ENCODE results near the gene DOK7.
"Not testable (repeated sequence)": the region's sequence is repeated elsewhere in the genome, so short reads cannot be mapped to it uniquely, and the experiment has no call there.

Gene DOK7

GRCh38 chr4:3524349-3524748, 61.2 kb downstream of the DOK7 start:
- DNase-seq, result no peak

- DNase-seq, result no peak
These were observed 61.8 kb downstream of the DOK7 start for GRCh38 chr4:3524920-3525319.

- DNase-seq, result no peak
These were observed 62.7 kb downstream of the DOK7 start for GRCh38 chr4:3525532-3526430.

- no peak for DNase-seq
These were observed 63.4 kb downstream of the DOK7 start for GRCh38 chr4:3526456-3526855.

GRCh38 chr4:3527101-3527913, 64.2 kb downstream of the DOK7 start:
- DNase-seq, result no peak

GRCh38 chr4:3527914-3528876, 65.1 kb downstream of the DOK7 start:
- no peak for DNase-seq

- DNase-seq, result no peak
These were observed 66.3 kb downstream of the DOK7 start for GRCh38 chr4:3529363-3529762.

- no peak for DNase-seq
These were observed 66.9 kb downstream of the DOK7 start for GRCh38 chr4:3530051-3530450.

GRCh38 chr4:3530663-3531254, 67.7 kb downstream of the DOK7 start:
- no peak for DNase-seq

- no peak for DNase-seq
These were observed 68.3 kb downstream of the DOK7 start for GRCh38 chr4:3531318-3531878.

GRCh38 chr4:3531879-3532750, 69.0 kb downstream of the DOK7 start, which contains the start of gene LRPAP1:
Gene LRPAP1, minus strand, starts transcription at chr4:3532422. Its CDS starts 10 bp downstream, at chr4:3532412.
- DNase-seq, result peak; percentile 60

GRCh38 chr4:3532751-3533422, 69.8 kb downstream of the DOK7 start:
- DNase-seq, result no peak

GRCh38 chr4:3533423-3533820, 70.3 kb downstream of the DOK7 start:
- DNase-seq, result no peak

- not testable (repeated sequence) for DNase-seq
These were observed 72.7 kb downstream of the DOK7 start for GRCh38 chr4:3535812-3536211.

GRCh38 chr4:3538906-3539305, 75.8 kb downstream of the DOK7 start:
- DNase-seq, result not testable (repeated sequence)

- not testable (repeated sequence) for DNase-seq
These were observed 80.3 kb downstream of the DOK7 start for GRCh38 chr4:3543415-3543814.
